Measurements from ENCODE around the gene SPEG. TPM values are rescaled to one million over a fixed set of nuclear protein-coding genes. Genes with fewer than 3 reads are reported as not detected.

SPEG gene
- polyA plus RNA-seq, 3 donors, result not detected

DNA sequence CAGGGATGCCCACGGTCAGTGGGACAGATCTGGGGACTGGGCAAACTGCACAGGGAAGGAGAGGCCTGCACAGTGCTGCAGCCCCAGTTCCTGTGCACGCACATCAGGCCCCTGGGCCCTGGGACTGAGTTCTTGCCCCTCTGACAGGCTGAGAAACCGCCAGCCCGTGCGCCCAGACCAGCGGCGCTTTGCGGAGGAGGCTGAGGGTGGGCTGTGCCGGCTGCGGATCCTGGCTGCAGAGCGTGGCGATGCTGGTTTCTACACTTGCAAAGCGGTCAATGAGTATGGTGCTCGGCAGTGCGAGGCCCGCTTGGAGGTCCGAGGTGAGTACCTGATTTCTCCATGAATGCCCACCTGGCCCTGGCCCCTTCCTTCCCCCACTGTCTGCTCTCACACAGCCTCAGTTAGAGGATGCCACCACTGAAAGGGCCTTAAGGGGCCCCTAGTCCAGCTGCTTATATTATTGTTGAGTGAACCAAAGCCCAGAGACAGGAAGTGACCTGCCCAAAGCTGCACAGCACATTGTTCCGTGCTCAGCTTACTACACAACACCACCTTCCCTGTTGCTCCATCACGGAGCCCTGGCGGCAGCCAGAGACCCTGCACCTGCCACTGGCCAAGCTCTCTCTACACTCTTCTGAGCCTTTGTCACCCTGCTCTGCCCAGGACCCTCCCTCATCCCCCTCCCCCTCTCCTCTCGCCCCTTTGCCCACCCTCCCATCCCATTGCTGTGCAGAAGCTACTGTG is 29.8 kb downstream of the SPEG start:
- Histone ChIP-seq H3K79me2 (ENCODE audit: insufficient read depth, low read length) (no peaks in the 10 kb centered on the region), H3K36me3 (replicated peaks in 1 of 2; ENCODE audit: control insufficient read depth in 1 of 2, insufficient read depth in 2 of 2, low read length in 2 of 2) (no peaks in the 10 kb centered on the region), H3K9me3 (replicated peaks in 1 of 2; ENCODE audit: control insufficient read depth in 1 of 2, insufficient read depth in 1 of 2, low read length in 2 of 2) (no peaks in the 10 kb centered on the region), H3K4me1 (ENCODE audit: control insufficient read depth in 1 of 2, insufficient read depth in 2 of 2, low read length in 2 of 2) (no peaks in the 10 kb centered on the region), H3K4me3 (replicated peaks in 1 of 3; ENCODE audit: low read depth in 2 of 3, low read length in 3 of 3) (no peak overlapping the region), H3K27me3 (ENCODE audit: control insufficient read depth in 2 of 2, insufficient read depth in 2 of 2, low read length in 2 of 2) (no peaks in the 10 kb centered on the region), H3K27ac (ENCODE audit: low read depth in 1 of 2, low read length in 2 of 2) (no peak overlapping the region), H4K20me1 (ENCODE audit: insufficient read depth, low read length) (no peaks in the 10 kb centered on the region), H3K4me2 (replicated peaks; ENCODE audit: extremely low read depth, low read length, poor library complexity, severe bottlenecking) (no peak overlapping the region), H3K9ac (ENCODE audit: insufficient read depth, low read length, poor library complexity, severe bottlenecking) (no peak overlapping the region), H2AFZ (ENCODE audit: insufficient read depth, low read depth, low read length, poor library complexity, severe bottlenecking) (no peak overlapping the region)
- 97% methylated on average over 18 of the region's 21 CpGs for WGBS (ENCODE audit: insufficient coverage)
- Mint-ChIP-seq H3K9me3 (peaks cover 0 to 2% (median 0%) of the 10 kb centered on the region in 7 donors), H3K36me3 (no peaks in the 10 kb centered on the region), H3K27ac (no peak overlapping the region), H3K27me3 (ENCODE audit: low read depth in 3 of 3) (peaks cover 2 to 5% (median 4%) of the 10 kb centered on the region in 3 donors), H3K4me3 (no peak overlapping the region), H3K4me1 (no peaks in the 10 kb centered on the region)
- intact Hi-C loops (cut with micrococcal nuclease), result loop anchor here in 1 of 2 donors (5.0 kb wide), 1 partner anchor 63 kb away; no protein-coding TSS in a partner anchor
- no peak for TF ChIP-seq CTCF (IDR thresholded peaks at IDR 0.05)
- DNase-seq, result no peak

DNA sequence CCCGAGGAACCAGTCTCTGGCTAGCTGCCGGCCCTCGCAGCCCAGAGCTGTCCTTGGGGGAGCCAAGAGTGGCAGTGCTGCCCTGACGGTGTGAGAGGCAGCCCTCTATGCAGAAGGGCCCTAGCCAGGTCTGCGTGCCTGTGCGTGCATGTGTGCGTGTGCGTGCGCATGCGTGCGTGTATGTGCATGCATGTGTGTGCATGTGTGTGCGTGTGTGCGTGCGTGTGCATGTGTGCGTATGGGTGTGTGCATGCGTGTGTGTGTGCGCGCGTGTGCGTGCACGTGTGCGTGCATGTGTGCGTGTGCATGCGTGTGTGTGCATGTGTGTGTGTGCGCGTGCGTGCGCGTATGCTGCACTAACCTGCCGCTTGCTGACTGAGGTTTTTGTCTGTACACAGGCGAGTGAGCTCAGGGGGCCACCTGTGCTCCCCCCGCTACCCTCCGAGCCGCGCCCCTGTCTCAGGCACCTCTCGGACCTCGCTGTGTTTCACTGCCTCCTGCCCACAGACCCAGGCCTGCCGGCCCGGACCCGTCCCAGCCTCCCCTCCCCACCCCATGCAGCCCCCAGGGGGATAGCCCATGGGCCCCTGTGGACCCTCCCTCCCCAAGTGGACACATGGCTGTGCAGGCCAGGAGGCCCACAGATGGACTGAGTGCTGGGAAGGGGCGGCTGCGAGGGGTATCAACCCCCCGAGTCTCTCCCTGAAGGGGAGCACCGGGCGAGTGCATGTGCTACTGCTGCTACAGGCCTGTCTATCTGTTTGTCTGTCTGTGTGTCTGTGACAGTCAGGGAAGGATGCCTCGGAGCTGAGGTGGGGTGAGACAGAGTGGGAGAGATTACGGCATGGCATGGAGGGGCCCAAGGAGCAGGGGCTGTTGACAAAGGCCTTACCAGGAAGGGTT is 31.3 kb downstream of the SPEG start:
- H3K4me2 ChIP-seq (replicated peaks; ENCODE audit: extremely low read depth, low read length, poor library complexity, severe bottlenecking), result no peak overlapping the region
- no peak overlapping the region for H3K4me3 Mint-ChIP-seq
- no peak for DNase-seq

More for the DNA sequence above, 31.3 kb downstream of the SPEG start:
- Histone ChIP-seq H3K79me2 (ENCODE audit: insufficient read depth, low read length) (no peaks in the 10 kb centered on the region), H3K36me3 (replicated peaks in 1 of 2; ENCODE audit: control insufficient read depth in 1 of 2, insufficient read depth in 2 of 2, low read length in 2 of 2) (no peaks in the 10 kb centered on the region), H3K27me3 (ENCODE audit: control insufficient read depth in 2 of 2, insufficient read depth in 2 of 2, low read length in 2 of 2) (no peaks in the 10 kb centered on the region), H3K4me3 (replicated peaks in 1 of 3; ENCODE audit: low read depth in 2 of 3, low read length in 3 of 3) (no peak overlapping the region), H3K27ac (ENCODE audit: low read depth in 1 of 2, low read length in 2 of 2) (no peak overlapping the region), H2AFZ (ENCODE audit: insufficient read depth, low read depth, low read length, poor library complexity, severe bottlenecking) (no peak overlapping the region), H4K20me1 (ENCODE audit: insufficient read depth, low read length) (no peaks in the 10 kb centered on the region), H3K9ac (ENCODE audit: insufficient read depth, low read length, poor library complexity, severe bottlenecking) (no peak overlapping the region), H3K9me3 (replicated peaks in 1 of 2; ENCODE audit: control insufficient read depth in 1 of 2, insufficient read depth in 1 of 2, low read length in 2 of 2) (no peaks in the 10 kb centered on the region), H3K4me1 (ENCODE audit: control insufficient read depth in 1 of 2, insufficient read depth in 2 of 2, low read length in 2 of 2) (no peaks in the 10 kb centered on the region)
- H3K4me1 Mint-ChIP-seq, result no peaks in the 10 kb centered on the region
- H3K27me3 Mint-ChIP-seq (ENCODE audit: low read depth in 3 of 3), result peaks cover 4 to 5% (median 4%) of the 10 kb centered on the region in 3 donors
- no peaks in the 10 kb centered on the region for H3K36me3 Mint-ChIP-seq
- H3K27ac Mint-ChIP-seq, result no peak overlapping the region
- peaks cover 0 to 2% (median 0%) of the 10 kb centered on the region in 7 donors for H3K9me3 Mint-ChIP-seq
- intact Hi-C loops (cut with micrococcal nuclease), result no loop called here
- TF ChIP-seq CTCF (IDR thresholded peaks at IDR 0.05), result no peak
- WGBS (ENCODE audit: insufficient coverage), result 90% methylated on average over 37 of the region's 47 CpGs
